CD14-positive monocyte (primary cell): ENCODE results near the gene PLS3. TPM values are rescaled to one million over a fixed set of nuclear protein-coding genes. Genes with fewer than 3 reads are reported as not detected.

Experiments
- DNase-seq, 3 donors: peaks; one replicate each; pipeline ENCODE4 v3.0.0-alpha.2; 2011 to 2022
- H2AFZ ChIP-seq: 2 replicates; pipeline ENCODE4 v1.6.0; 2012; ENCODE audit warnings: mild to moderate bottlenecking, low read depth, low read length, inconsistent platforms; ENCODE audit not compliant: insufficient read depth, poor library complexity, severe bottlenecking
- H3K27ac ChIP-seq, 2 donors: 1 replicate in 1 of 2; 2 replicates in 1 of 2; pipeline ENCODE4 v1.5.1; 2012 to 2013; ENCODE audit warnings: low read length in 2 of 2, control low read depth in 1 of 2, inconsistent platforms in 1 of 2, low read depth in 1 of 2, mild to moderate bottlenecking in 1 of 2
- H3K27me3 ChIP-seq, 2 donors: one replicate each; pipeline versions ENCODE4 v1.6.0 to v1.6.1; 2011 to 2013; ENCODE audit warnings: low read length in 2 of 2; ENCODE audit not compliant: control insufficient read depth in 2 of 2, insufficient read depth in 2 of 2
- H3K36me3 ChIP-seq, 2 donors: replicated peaks in 1 of 2; 1 replicate in 1 of 2; 2 replicates in 1 of 2; pipeline versions ENCODE4 v1.5.1 to v1.6.1; 2012 to 2013; ENCODE audit warnings: low read length in 2 of 2, control low read depth in 1 of 2, inconsistent platforms in 1 of 2, mild to moderate bottlenecking in 1 of 2; ENCODE audit not compliant: insufficient read depth in 2 of 2, control insufficient read depth in 1 of 2
- H3K4me1 ChIP-seq, 2 donors: 1 replicate in 1 of 2; 2 replicates in 1 of 2; pipeline versions ENCODE4 v1.5.1 to v1.6.1; 2012 to 2013; ENCODE audit warnings: low read length in 2 of 2, control low read depth in 1 of 2, inconsistent platforms in 1 of 2, mild to moderate bottlenecking in 1 of 2, moderate library complexity in 1 of 2; ENCODE audit not compliant: insufficient read depth in 2 of 2, control insufficient read depth in 1 of 2
- H3K4me2 ChIP-seq: replicated peaks from 2 replicates; pipeline ENCODE3; 2012; ENCODE audit warnings: low read length, moderate library complexity, mild to moderate bottlenecking; ENCODE audit not compliant: poor library complexity, severe bottlenecking; ENCODE audit errors: extremely low read depth
- H3K4me3 ChIP-seq, 3 experiments: fragments of 200-600 bp in 1 of 3; sonication (generic) in 1 of 3; replicated peaks in 1 of 3; 1 replicate in 2 of 3; 2 replicates in 1 of 3; pipeline ENCODE4 v1.5.1; 2011 to 2013; ENCODE audit warnings: low read length in 3 of 3, mild to moderate bottlenecking in 3 of 3, control low read depth in 2 of 3, low read depth in 2 of 3, inconsistent platforms in 1 of 3, moderate library complexity in 1 of 3
- H3K79me2 ChIP-seq: 2 replicates; pipeline ENCODE4 v1.6.0; 2012; ENCODE audit warnings: mild to moderate bottlenecking, control low read depth, inconsistent platforms, low read length, moderate library complexity; ENCODE audit not compliant: insufficient read depth
- H3K9ac ChIP-seq: 2 replicates; pipeline ENCODE4 v1.6.0; 2017; ENCODE audit warnings: low read length, mild to moderate bottlenecking; ENCODE audit not compliant: insufficient read depth, poor library complexity, severe bottlenecking
- H3K9me3 ChIP-seq, 2 donors: replicated peaks in 1 of 2; 1 replicate in 1 of 2; 2 replicates in 1 of 2; pipeline versions ENCODE4 v1.5.1 to v1.6.1; 2012 to 2013; ENCODE audit warnings: low read length in 2 of 2, control low read depth in 1 of 2; ENCODE audit not compliant: control insufficient read depth in 1 of 2, insufficient read depth in 1 of 2
- H4K20me1 ChIP-seq: 2 replicates; pipeline ENCODE4 v1.6.0; 2012; ENCODE audit warnings: mild to moderate bottlenecking, low read length, control low read depth, moderate library complexity; ENCODE audit not compliant: insufficient read depth
- H3K27ac Mint-ChIP-seq, 7 donors: one replicate each; pipeline ENCODE4 v1.8.0; 2020; ENCODE audit warnings: mild to moderate bottlenecking in 7 of 7, mixed read lengths in 7 of 7, moderate library complexity in 6 of 7, inconsistent platforms in 2 of 7
- H3K27me3 Mint-ChIP-seq, 3 donors: one replicate each; pipeline ENCODE4 v1.8.0; 2021 to 2022; ENCODE audit warnings: low read depth in 3 of 3, mild to moderate bottlenecking in 3 of 3, mixed read lengths in 3 of 3, moderate library complexity in 3 of 3, inconsistent platforms in 1 of 3
- H3K36me3 Mint-ChIP-seq, 2 donors: one replicate each; pipeline ENCODE4 v1.8.0; 2020; ENCODE audit warnings: mixed read lengths in 2 of 2, inconsistent platforms in 1 of 2, mild to moderate bottlenecking in 1 of 2
- H3K4me1 Mint-ChIP-seq: one replicate; pipeline ENCODE4 v1.8.0; 2020; ENCODE audit warnings: mild to moderate bottlenecking, mixed read lengths
- H3K4me3 Mint-ChIP-seq, 2 donors: one replicate each; pipeline ENCODE4 v1.8.0; 2020; ENCODE audit warnings: mild to moderate bottlenecking in 2 of 2, mixed read lengths in 2 of 2, moderate library complexity in 1 of 2
- H3K9me3 Mint-ChIP-seq, 7 donors: one replicate each; pipeline ENCODE4 v1.8.0; 2020 to 2022; ENCODE audit warnings: mixed read lengths in 7 of 7, mild to moderate bottlenecking in 6 of 7, moderate library complexity in 6 of 7, inconsistent platforms in 2 of 7
- WGBS: methylation state at CpG from one replicate; pipeline ENCODE4 v1.1.5; 2013; ENCODE audit warnings: missing lambda C conversion rate; ENCODE audit not compliant: insufficient coverage; 5-methylcytosine and 5-hydroxymethylcytosine counted together
- intact Hi-C, 2 donors: fragments of 100-400 bp; cut with micrococcal nuclease; formaldehyde crosslinking; loops; one replicate each; pipeline versions ENCODE4 v1.15.0 to v1.15.1; 2023
- polyA plus RNA-seq, 3 donors: library from polyadenylated mRNA; depleted of rRNA in 1 of 3; unstranded in 2 of 3; stranded (reverse) in 1 of 3; fragments of 300-500 nt in 2 of 3; fragments of >200 nt in 1 of 3; fragmentation: Illumina TruSeq in 2 of 3; gene quantifications; 1 replicate in 2 of 3; 2 replicates in 1 of 3; pipeline ENCODE4 v1.2.3, GENCODE V29; 2012 to 2021
- TF ChIP-seq, protein P1 (sequence below): fragments of 200-600 bp; IDR thresholded peaks from one replicate; pipeline ENCODE4 v1.8.0; 2022; ENCODE audit warnings: antibody characterized with exemption, mild to moderate bottlenecking

The PLS3 gene
- polyA plus RNA-seq, 3 donors, result 0.16 TPM; not detected in 2

DNA sequence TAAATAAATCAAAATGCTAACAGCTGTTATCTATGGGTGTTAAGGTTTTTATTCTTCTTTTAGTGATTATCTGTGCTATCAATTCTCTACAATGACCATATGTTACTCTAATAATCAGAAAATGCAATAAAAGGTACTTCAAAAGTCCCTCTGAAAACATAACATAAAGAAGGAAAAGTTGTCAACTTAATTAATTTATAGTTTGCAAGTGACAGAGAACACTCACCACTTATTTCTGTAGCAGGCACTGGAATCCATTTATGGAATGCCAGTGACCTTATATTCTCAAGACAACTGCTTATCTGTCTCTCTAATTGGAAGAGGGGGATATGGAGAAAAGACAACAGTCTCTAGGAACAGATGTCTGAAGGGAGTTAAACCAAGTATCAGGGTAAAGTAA, 25.6 kb upstream of the PLS3 start:
- H3K27me3 ChIP-seq, result no peaks in the 10 kb centered on the region
- H4K20me1 ChIP-seq, result no peaks in the 10 kb centered on the region
- no peaks in the 10 kb centered on the region for H3K36me3 ChIP-seq
- Mint-ChIP-seq H3K9me3 (peaks cover 0 to 2% (median 0%) of the 10 kb centered on the region in 7 donors), H3K27me3 (peaks cover 1 to 15% (median 4%) of the 10 kb centered on the region in 3 donors), H3K4me3 (no peak overlapping the region), H3K4me1 (no peaks in the 10 kb centered on the region), H3K36me3 (no peaks in the 10 kb centered on the region), H3K27ac (no peak overlapping the region)
- DNase-seq, result no peak
- no peak overlapping the region for H3K9ac ChIP-seq
- H2AFZ ChIP-seq, result no peak overlapping the region
- no peaks in the 10 kb centered on the region for H3K4me1 ChIP-seq
- no peaks in the 10 kb centered on the region for H3K9me3 ChIP-seq
- no peak overlapping the region for H3K27ac ChIP-seq
- no peak overlapping the region for H3K4me3 ChIP-seq
- no peak overlapping the region for H3K4me2 ChIP-seq
- intact Hi-C loops, result no loop called here
- H3K79me2 ChIP-seq, result no peaks in the 10 kb centered on the region
- TF ChIP-seq, protein P1, sequence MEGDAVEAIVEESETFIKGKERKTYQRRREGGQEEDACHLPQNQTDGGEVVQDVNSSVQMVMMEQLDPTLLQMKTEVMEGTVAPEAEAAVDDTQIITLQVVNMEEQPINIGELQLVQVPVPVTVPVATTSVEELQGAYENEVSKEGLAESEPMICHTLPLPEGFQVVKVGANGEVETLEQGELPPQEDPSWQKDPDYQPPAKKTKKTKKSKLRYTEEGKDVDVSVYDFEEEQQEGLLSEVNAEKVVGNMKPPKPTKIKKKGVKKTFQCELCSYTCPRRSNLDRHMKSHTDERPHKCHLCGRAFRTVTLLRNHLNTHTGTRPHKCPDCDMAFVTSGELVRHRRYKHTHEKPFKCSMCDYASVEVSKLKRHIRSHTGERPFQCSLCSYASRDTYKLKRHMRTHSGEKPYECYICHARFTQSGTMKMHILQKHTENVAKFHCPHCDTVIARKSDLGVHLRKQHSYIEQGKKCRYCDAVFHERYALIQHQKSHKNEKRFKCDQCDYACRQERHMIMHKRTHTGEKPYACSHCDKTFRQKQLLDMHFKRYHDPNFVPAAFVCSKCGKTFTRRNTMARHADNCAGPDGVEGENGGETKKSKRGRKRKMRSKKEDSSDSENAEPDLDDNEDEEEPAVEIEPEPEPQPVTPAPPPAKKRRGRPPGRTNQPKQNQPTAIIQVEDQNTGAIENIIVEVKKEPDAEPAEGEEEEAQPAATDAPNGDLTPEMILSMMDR, result no peak

GRCh38 chrX:115535844-115536243, 25.1 kb upstream of the PLS3 start:
- no CpG with 5 or more reads among the region's 1 CpG for WGBS
- H3K27me3 ChIP-seq, result no peaks in the 10 kb centered on the region
- H3K79me2 ChIP-seq, result no peaks in the 10 kb centered on the region
- no peak for DNase-seq
- no peaks in the 10 kb centered on the region for H3K36me3 ChIP-seq
- Mint-ChIP-seq H3K27ac (no peak overlapping the region), H3K4me3 (no peak overlapping the region), H3K4me1 (no peaks in the 10 kb centered on the region), H3K9me3 (peaks cover 0 to 2% (median 0%) of the 10 kb centered on the region in 7 donors), H3K36me3 (no peaks in the 10 kb centered on the region), H3K27me3 (peaks cover 1 to 15% (median 4%) of the 10 kb centered on the region in 3 donors)
- no peaks in the 10 kb centered on the region for H4K20me1 ChIP-seq
- H2AFZ ChIP-seq, result no peak overlapping the region
- no peak overlapping the region for H3K27ac ChIP-seq
- intact Hi-C loops, result no loop called here
- H3K4me3 ChIP-seq, result no peak overlapping the region
- TF ChIP-seq, protein P1, result no peak
- no peak overlapping the region for H3K4me2 ChIP-seq
- no peaks in the 10 kb centered on the region for H3K4me1 ChIP-seq
- H3K9ac ChIP-seq, result no peak overlapping the region
- no peaks in the 10 kb centered on the region for H3K9me3 ChIP-seq
